ENCODE results near the gene ADAM12.

The ADAM12 gene

GRCh38 chr10:126376956-126377355 lies 11.3 kb downstream of the ADAM12 start:
- no peaks in the 10 kb centered on the region for H3K27me3 ChIP-seq (ENCODE audit: control insufficient read depth, low read length)
- no peaks in the 10 kb centered on the region for H3K79me2 ChIP-seq (ENCODE audit: control insufficient read depth, low read length)
- no peaks in the 10 kb centered on the region for H3K9me2 ChIP-seq (replicated peaks; ENCODE audit: control insufficient read depth, low read length)
- H3K4me2 ChIP-seq (ENCODE audit: low read length) = no peak overlapping the region
- H3K27ac ChIP-seq (ENCODE audit: low read depth, low read length) = no peak overlapping the region
- H3K9me3 ChIP-seq (ENCODE audit: control insufficient read depth, insufficient read depth, low read length) = no peaks in the 10 kb centered on the region
- no peak overlapping the region for H3K4me3 ChIP-seq (ENCODE audit: low read length)
- TF ChIP-seq, protein P1, sequence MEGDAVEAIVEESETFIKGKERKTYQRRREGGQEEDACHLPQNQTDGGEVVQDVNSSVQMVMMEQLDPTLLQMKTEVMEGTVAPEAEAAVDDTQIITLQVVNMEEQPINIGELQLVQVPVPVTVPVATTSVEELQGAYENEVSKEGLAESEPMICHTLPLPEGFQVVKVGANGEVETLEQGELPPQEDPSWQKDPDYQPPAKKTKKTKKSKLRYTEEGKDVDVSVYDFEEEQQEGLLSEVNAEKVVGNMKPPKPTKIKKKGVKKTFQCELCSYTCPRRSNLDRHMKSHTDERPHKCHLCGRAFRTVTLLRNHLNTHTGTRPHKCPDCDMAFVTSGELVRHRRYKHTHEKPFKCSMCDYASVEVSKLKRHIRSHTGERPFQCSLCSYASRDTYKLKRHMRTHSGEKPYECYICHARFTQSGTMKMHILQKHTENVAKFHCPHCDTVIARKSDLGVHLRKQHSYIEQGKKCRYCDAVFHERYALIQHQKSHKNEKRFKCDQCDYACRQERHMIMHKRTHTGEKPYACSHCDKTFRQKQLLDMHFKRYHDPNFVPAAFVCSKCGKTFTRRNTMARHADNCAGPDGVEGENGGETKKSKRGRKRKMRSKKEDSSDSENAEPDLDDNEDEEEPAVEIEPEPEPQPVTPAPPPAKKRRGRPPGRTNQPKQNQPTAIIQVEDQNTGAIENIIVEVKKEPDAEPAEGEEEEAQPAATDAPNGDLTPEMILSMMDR (IDR thresholded peaks at IDR 0.05; ENCODE audit: low read depth, low read length, poor library complexity, severe bottlenecking) = no peak
- no peak for TF ChIP-seq EZH2phosphoT487 (IDR thresholded peaks at IDR 0.05; ENCODE audit: borderline replicate concordance, low read length)
- H3K36me3 ChIP-seq (ENCODE audit: control insufficient read depth, low read length) = no peaks in the 10 kb centered on the region
- H3K4me1 ChIP-seq (ENCODE audit: control insufficient read depth, low read length) = no peaks in the 10 kb centered on the region
- no peaks in the 10 kb centered on the region for H3F3A ChIP-seq (ENCODE audit: control insufficient read depth, insufficient read depth)
- H4K20me1 ChIP-seq (ENCODE audit: control insufficient read depth, insufficient read depth, low read depth, low read length) = no peaks in the 10 kb centered on the region

DNA sequence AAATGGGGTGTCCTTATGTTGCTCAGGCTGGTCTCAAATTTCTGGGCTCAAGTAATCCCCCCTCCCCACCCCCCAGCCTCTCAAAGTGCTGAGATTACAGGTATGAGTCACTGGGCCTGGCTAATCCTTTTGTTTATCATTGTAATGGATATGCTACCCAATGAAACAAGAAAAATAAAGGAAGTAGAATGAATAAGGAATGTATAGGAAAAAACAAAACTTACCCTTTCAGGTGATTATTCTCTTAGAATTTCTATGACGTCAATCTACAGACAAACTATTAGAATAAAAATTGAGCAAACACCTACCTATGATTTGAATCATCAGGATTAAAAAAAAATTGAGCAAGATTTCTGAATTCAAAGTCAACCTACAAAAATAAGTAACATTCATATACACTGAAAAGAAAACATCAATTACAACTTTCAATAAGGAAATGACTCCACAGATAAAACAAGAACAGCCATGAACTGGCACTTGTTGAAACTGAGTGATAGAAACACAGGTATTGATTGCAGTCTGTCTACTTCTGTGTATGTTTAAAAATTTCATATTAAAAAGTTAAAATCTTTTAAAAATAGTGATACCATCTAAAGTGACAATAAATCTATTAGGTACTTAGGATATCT lies 12.2 kb downstream of the ADAM12 start:
- Histone ChIP-seq H3K9me3 (ENCODE audit: control insufficient read depth, insufficient read depth, low read length) (no peaks in the 10 kb centered on the region), H3K4me2 (ENCODE audit: low read length) (no peak overlapping the region), H3K79me2 (ENCODE audit: control insufficient read depth, low read length) (no peaks in the 10 kb centered on the region), H3K4me1 (ENCODE audit: control insufficient read depth, low read length) (no peaks in the 10 kb centered on the region), H4K20me1 (ENCODE audit: control insufficient read depth, insufficient read depth, low read depth, low read length) (no peaks in the 10 kb centered on the region), H3K9me2 (replicated peaks; ENCODE audit: control insufficient read depth, low read length) (no peaks in the 10 kb centered on the region), H3K27ac (ENCODE audit: low read depth, low read length) (no peak overlapping the region), H3F3A (ENCODE audit: control insufficient read depth, insufficient read depth) (no peaks in the 10 kb centered on the region), H3K4me3 (ENCODE audit: low read length) (no peak overlapping the region), H3K36me3 (ENCODE audit: control insufficient read depth, low read length) (no peaks in the 10 kb centered on the region), H3K27me3 (ENCODE audit: control insufficient read depth, low read length) (no peaks in the 10 kb centered on the region)
- no peak for TF ChIP-seq EZH2phosphoT487 (IDR thresholded peaks at IDR 0.05; ENCODE audit: borderline replicate concordance, low read length)
- TF ChIP-seq, protein P1 (IDR thresholded peaks at IDR 0.05; ENCODE audit: low read depth, low read length, poor library complexity, severe bottlenecking) = no peak

- Histone ChIP-seq H3F3A (ENCODE audit: control insufficient read depth, insufficient read depth) (no peaks in the 10 kb centered on the region), H3K4me2 (ENCODE audit: low read length) (no peak overlapping the region), H3K27me3 (ENCODE audit: control insufficient read depth, low read length) (no peaks in the 10 kb centered on the region), H4K20me1 (ENCODE audit: control insufficient read depth, insufficient read depth, low read depth, low read length) (no peaks in the 10 kb centered on the region), H3K9me2 (replicated peaks; ENCODE audit: control insufficient read depth, low read length) (no peaks in the 10 kb centered on the region), H3K79me2 (ENCODE audit: control insufficient read depth, low read length) (no peaks in the 10 kb centered on the region), H3K9me3 (ENCODE audit: control insufficient read depth, insufficient read depth, low read length) (no peaks in the 10 kb centered on the region), H3K27ac (ENCODE audit: low read depth, low read length) (no peak overlapping the region), H3K4me1 (ENCODE audit: control insufficient read depth, low read length) (no peaks in the 10 kb centered on the region), H3K4me3 (ENCODE audit: low read length) (no peak overlapping the region), H3K36me3 (ENCODE audit: control insufficient read depth, low read length) (no peaks in the 10 kb centered on the region)
- TF ChIP-seq, protein P1 (IDR thresholded peaks at IDR 0.05; ENCODE audit: low read depth, low read length, poor library complexity, severe bottlenecking) = no peak
- TF ChIP-seq EZH2phosphoT487 (IDR thresholded peaks at IDR 0.05; ENCODE audit: borderline replicate concordance, low read length) = no peak
These were observed 13.0 kb downstream of the ADAM12 start for GRCh38 chr10:126375299-126375698.

All from DOHH2 (cell line).